ENCODE results near the gene TTC28.

The TTC28 gene

GRCh38 chr22:27986937-27987336 is 692.7 kb downstream of the TTC28 start:
- Histone ChIP-seq H3K4me3 (ENCODE audit: low read depth, low read length) (no peak overlapping the region), H3K4me1 (ENCODE audit: control insufficient read depth, insufficient read depth, low read length) (no peaks in the 10 kb centered on the region), H3K9me3 (ENCODE audit: control insufficient read depth, insufficient read depth, low read depth, low read length) (no peaks in the 10 kb centered on the region), H3K27ac (ENCODE audit: extremely low read depth, low read depth, low read length) (no peak overlapping the region), H3K36me3 (ENCODE audit: control insufficient read depth in 2 of 2, insufficient read depth in 1 of 2, low read length in 2 of 2) (peaks cover 0 to 61% of the 10 kb centered on the region in 2 experiments; a peak in 1 of 3 replicates)
- CTCF ChIA-PET, result no interaction called here
- TF ChIP-seq ZXDB (tag by site-specific recombination; IDR thresholded peaks at IDR 0.05), result no peak
- TF ChIP-seq AEBP2 (tag by site-specific recombination; IDR thresholded peaks at IDR 0.05; ENCODE audit: borderline replicate concordance), result no peak
- TF ChIP-seq ZNF76 (tag by site-specific recombination; IDR thresholded peaks at IDR 0.05; ENCODE audit: borderline replicate concordance, low read depth), result no peak
- no peak for TF ChIP-seq ZNF623 (tag by site-specific recombination; IDR thresholded peaks at IDR 0.05)
- no peak for TF ChIP-seq KLF1 (tag by site-specific recombination; IDR thresholded peaks at IDR 0.05)
- TF ChIP-seq SALL2 (tag by site-specific recombination; IDR thresholded peaks at IDR 0.05; ENCODE audit: borderline replicate concordance), result no peak
- TF ChIP-seq BCL11B (tag by site-specific recombination; IDR thresholded peaks at IDR 0.05; ENCODE audit: low read depth), result no peak
- TF ChIP-seq ZNF670 (tag by site-specific recombination; IDR thresholded peaks at IDR 0.05; ENCODE audit: low read depth), result no peak
- no peak for TF ChIP-seq ZNF341 (tag by site-specific recombination; IDR thresholded peaks at IDR 0.05; ENCODE audit: low read depth)
- no peak for TF ChIP-seq ZNF785 (tag by site-specific recombination; IDR thresholded peaks at IDR 0.05)
- TF ChIP-seq PATZ1 (tag by site-specific recombination; IDR thresholded peaks at IDR 0.05), result no peak
- POLR2A ChIA-PET, result no interaction called here

GRCh38 chr22:27986459-27986858 is 693.2 kb downstream of the TTC28 start:
- no peaks in the 10 kb centered on the region for H3K4me1 ChIP-seq (ENCODE audit: control insufficient read depth, insufficient read depth, low read length)
- POLR2A ChIA-PET, result no interaction called here
- CTCF ChIA-PET, result no interaction called here
- no peak overlapping the region for H3K4me3 ChIP-seq (ENCODE audit: low read depth, low read length)
- H3K27ac ChIP-seq (ENCODE audit: extremely low read depth, low read depth, low read length), result no peak overlapping the region
- H3K36me3 ChIP-seq (ENCODE audit: control insufficient read depth in 2 of 2, insufficient read depth in 1 of 2, low read length in 2 of 2), result peaks cover 0 to 61% of the 10 kb centered on the region in 2 experiments; a peak in 1 of 3 replicates
- no peak for TF ChIP-seq ZNF596 (tag by site-specific recombination; IDR thresholded peaks at IDR 0.05)
- TF ChIP-seq ZNF600 (tag by site-specific recombination; IDR thresholded peaks at IDR 0.05), result no peak
- TF ChIP-seq HOXC10 (CRISPR knock-in tag; IDR thresholded peaks at IDR 0.05), result no peak
- no peak for TF ChIP-seq ZNF266 (tag by site-specific recombination; IDR thresholded peaks at IDR 0.05; ENCODE audit: low read depth)
- no peak for TF ChIP-seq FEZF1 (tag by site-specific recombination; IDR thresholded peaks at IDR 0.05)
- no peak for TF ChIP-seq ZNF639 (tag by site-specific recombination; IDR thresholded peaks at IDR 0.05)
- no peak for TF ChIP-seq ZNF555 (tag by site-specific recombination; conservative IDR thresholded peaks at IDR 0.05)
- H3K9me3 ChIP-seq (ENCODE audit: control insufficient read depth, insufficient read depth, low read depth, low read length), result no peaks in the 10 kb centered on the region

Measured in HEK293 (cell line).